Panc1 (cell line): ENCODE measurements around the gene WASL. TPM values are rescaled to one million over a fixed set of nuclear protein-coding genes. Genes with fewer than 3 reads are reported as not detected.

Experiments used
- ATAC-seq: fragments of 200-7000 bp; cut with Tn5 transposase; 2 replicates; pipeline ENCODE4 v1.9.1; 2020; ENCODE audit warnings: mild to moderate bottlenecking, moderate library complexity
- BruUV-seq: library from RNA; stranded (reverse); fragments of 400-500 nt; replicated peaks from 2 replicates; lab custom pipeline; 2021; lab: Mats Ljungman, UMichigan
- CTCF ChIA-PET: fragments of 300-600 bp; sonication (Branson Sonifier 250); formaldehyde crosslinking; loops from one replicate; lab custom pipeline; 2022; ENCODE audit warnings: antibody characterized with exemption; lab: Charles Lee
- POLR2A ChIA-PET: fragments of 300-600 bp; sonication (Branson Sonifier 250); formaldehyde crosslinking; loops from one replicate; lab custom pipeline; 2022; ENCODE audit warnings: antibody characterized with exemption; lab: Charles Lee
- DNase-seq: peaks from one replicate; pipeline ENCODE4 v3.0.0-alpha.2; 2010; ENCODE audit warnings: low read depth, low spot score
- H3K27ac ChIP-seq: 2 replicates; pipeline ENCODE4 v1.5.1; 2011; ENCODE audit warnings: mild to moderate bottlenecking, low read length, inconsistent platforms
- H3K27me3 ChIP-seq: fragments of 200-500 bp; sonication (Bioruptor generic); 2 replicates; pipeline ENCODE4 v1.6.0; 2014; ENCODE audit warnings: low read length, inconsistent platforms; ENCODE audit not compliant: control insufficient read depth, insufficient read depth
- H3K36me3 ChIP-seq: fragments of 200-500 bp; sonication (Bioruptor generic); 2 replicates; pipeline ENCODE4 v1.5.1; 2014; ENCODE audit warnings: inconsistent platforms, mild to moderate bottlenecking, low read length, moderate library complexity; ENCODE audit not compliant: control insufficient read depth, insufficient read depth
- H3K4me1 ChIP-seq: 2 replicates; pipeline ENCODE4 v1.5.1; 2011; ENCODE audit warnings: inconsistent platforms, mild to moderate bottlenecking, low read length, moderate library complexity; ENCODE audit not compliant: control insufficient read depth, insufficient read depth
- H3K4me3 ChIP-seq, 2 experiments: 2 replicates each; pipeline ENCODE4 v1.5.1; 2011 to 2012; ENCODE audit warnings: low read depth in 2 of 2, low read length in 2 of 2, mild to moderate bottlenecking in 2 of 2, inconsistent platforms in 1 of 2, moderate library complexity in 1 of 2
- H3K9me3 ChIP-seq: fragments of 200-500 bp; sonication (Bioruptor generic); 2 replicates; pipeline ENCODE4 v1.5.1; 2014; ENCODE audit warnings: low read depth, mild to moderate bottlenecking, inconsistent platforms, low read length, moderate library complexity; ENCODE audit not compliant: control insufficient read depth, insufficient read depth
- POLR2AphosphoS5 ChIP-seq: IDR thresholded peaks from 2 replicates; pipeline ENCODE4 v1.6.1; 2012; ENCODE audit warnings: mild to moderate bottlenecking, low read depth, low read length, moderate library complexity
- SIN3A ChIP-seq: IDR thresholded peaks from 2 replicates; pipeline ENCODE4 v1.6.1; 2012; ENCODE audit warnings: low read depth, mild to moderate bottlenecking, low read length, moderate library complexity, borderline replicate concordance; ENCODE audit not compliant: insufficient read depth
- TCF7L2 ChIP-seq: IDR thresholded peaks from 2 replicates; pipeline ENCODE4 v1.6.1; 2011; ENCODE audit warnings: mild to moderate bottlenecking, low read depth, low read length, inconsistent platforms
- in situ Hi-C: cut with HindIII; loops from 2 replicates; pipeline ENCODE4 v1.10.0; 2016; ENCODE audit warnings: low sequenced_read_pairs, low pct_unique_long_range_greater_than_20kb
- intact Hi-C: fragments of 100-400 bp; cut with micrococcal nuclease; formaldehyde crosslinking; loops from one replicate; pipeline ENCODE4 v1.10.0; 2022; ENCODE audit not compliant: unreplicated experiment
- total RNA-seq: library from RNA; stranded (reverse); gene quantifications from one replicate; pipeline ENCODE4 v1.2.1, GENCODE V29; 2021; ENCODE audit not compliant: unreplicated experiment
- TF ChIP-seq, protein P1 (sequence below), 2 experiments: IDR thresholded peaks; 2 replicates each; pipeline ENCODE4 v1.6.1; 2011 to 2012; ENCODE audit warnings: low read depth in 2 of 2, control low read depth in 1 of 2, low read length in 1 of 2, mild to moderate bottlenecking in 1 of 2, moderate library complexity in 1 of 2; ENCODE audit not compliant: insufficient read depth in 1 of 2
- TF ChIP-seq, protein P2 (sequence below): fragments of 450-650 bp; IDR thresholded peaks from 2 replicates; pipeline ENCODE4 v1.5.1; 2017; ENCODE audit warnings: mild to moderate bottlenecking

Gene WASL
- total RNA-seq, 1 experiment from 2014 or later, result 29.6 TPM

DNA sequence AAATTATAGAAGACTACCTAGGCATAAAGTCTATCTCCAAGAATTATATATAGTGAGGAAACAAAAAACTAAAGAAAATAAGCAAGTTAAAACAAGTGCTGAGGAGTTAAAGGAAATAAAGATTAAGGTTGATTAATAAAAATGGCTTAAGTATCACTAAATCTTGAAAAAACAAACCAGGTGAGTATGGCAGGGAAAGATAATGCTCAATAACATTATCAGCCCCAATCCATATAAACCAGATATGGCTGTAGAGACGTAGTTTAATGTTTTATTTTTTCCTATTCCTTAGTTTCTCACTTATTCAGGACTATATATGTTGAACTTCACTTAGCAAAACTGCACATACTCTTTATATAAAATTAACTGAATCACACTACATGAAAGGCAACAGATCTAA is 4.4 kb downstream of the WASL start:
- no peak for TF ChIP-seq TCF7L2
- TF ChIP-seq, protein P1, sequence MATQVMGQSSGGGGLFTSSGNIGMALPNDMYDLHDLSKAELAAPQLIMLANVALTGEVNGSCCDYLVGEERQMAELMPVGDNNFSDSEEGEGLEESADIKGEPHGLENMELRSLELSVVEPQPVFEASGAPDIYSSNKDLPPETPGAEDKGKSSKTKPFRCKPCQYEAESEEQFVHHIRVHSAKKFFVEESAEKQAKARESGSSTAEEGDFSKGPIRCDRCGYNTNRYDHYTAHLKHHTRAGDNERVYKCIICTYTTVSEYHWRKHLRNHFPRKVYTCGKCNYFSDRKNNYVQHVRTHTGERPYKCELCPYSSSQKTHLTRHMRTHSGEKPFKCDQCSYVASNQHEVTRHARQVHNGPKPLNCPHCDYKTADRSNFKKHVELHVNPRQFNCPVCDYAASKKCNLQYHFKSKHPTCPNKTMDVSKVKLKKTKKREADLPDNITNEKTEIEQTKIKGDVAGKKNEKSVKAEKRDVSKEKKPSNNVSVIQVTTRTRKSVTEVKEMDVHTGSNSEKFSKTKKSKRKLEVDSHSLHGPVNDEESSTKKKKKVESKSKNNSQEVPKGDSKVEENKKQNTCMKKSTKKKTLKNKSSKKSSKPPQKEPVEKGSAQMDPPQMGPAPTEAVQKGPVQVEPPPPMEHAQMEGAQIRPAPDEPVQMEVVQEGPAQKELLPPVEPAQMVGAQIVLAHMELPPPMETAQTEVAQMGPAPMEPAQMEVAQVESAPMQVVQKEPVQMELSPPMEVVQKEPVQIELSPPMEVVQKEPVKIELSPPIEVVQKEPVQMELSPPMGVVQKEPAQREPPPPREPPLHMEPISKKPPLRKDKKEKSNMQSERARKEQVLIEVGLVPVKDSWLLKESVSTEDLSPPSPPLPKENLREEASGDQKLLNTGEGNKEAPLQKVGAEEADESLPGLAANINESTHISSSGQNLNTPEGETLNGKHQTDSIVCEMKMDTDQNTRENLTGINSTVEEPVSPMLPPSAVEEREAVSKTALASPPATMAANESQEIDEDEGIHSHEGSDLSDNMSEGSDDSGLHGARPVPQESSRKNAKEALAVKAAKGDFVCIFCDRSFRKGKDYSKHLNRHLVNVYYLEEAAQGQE (IDR thresholded peaks at IDR 0.05; ENCODE audit: insufficient read depth in 1 of 2, low read depth in 2 of 2, low read length in 1 of 2), result no peak
- TF ChIP-seq POLR2AphosphoS5, result no peak
- no peak for TF ChIP-seq SIN3A
- TF ChIP-seq, protein P2, sequence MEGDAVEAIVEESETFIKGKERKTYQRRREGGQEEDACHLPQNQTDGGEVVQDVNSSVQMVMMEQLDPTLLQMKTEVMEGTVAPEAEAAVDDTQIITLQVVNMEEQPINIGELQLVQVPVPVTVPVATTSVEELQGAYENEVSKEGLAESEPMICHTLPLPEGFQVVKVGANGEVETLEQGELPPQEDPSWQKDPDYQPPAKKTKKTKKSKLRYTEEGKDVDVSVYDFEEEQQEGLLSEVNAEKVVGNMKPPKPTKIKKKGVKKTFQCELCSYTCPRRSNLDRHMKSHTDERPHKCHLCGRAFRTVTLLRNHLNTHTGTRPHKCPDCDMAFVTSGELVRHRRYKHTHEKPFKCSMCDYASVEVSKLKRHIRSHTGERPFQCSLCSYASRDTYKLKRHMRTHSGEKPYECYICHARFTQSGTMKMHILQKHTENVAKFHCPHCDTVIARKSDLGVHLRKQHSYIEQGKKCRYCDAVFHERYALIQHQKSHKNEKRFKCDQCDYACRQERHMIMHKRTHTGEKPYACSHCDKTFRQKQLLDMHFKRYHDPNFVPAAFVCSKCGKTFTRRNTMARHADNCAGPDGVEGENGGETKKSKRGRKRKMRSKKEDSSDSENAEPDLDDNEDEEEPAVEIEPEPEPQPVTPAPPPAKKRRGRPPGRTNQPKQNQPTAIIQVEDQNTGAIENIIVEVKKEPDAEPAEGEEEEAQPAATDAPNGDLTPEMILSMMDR, result no peak
- no peak for ATAC-seq
- Histone ChIP-seq H3K27me3 (no peaks in the 10 kb centered on the region), H3K9me3 (no peaks in the 10 kb centered on the region), H3K27ac (no peak overlapping the region), H3K4me3 (no peak overlapping the region), H3K4me1 (peaks cover 23% of the 10 kb centered on the region), H3K36me3 (peaks cover 2% of the 10 kb centered on the region; the same call in 1 of the 2 replicates)
- DNase-seq, result no peak
- ChIA-PET CTCF (no interaction called here), POLR2A (no interaction called here)
- intact Hi-C loops (no loop called here), in situ Hi-C loops (no loop called here)
- BruUV-seq, result no TSS peak

DNA sequence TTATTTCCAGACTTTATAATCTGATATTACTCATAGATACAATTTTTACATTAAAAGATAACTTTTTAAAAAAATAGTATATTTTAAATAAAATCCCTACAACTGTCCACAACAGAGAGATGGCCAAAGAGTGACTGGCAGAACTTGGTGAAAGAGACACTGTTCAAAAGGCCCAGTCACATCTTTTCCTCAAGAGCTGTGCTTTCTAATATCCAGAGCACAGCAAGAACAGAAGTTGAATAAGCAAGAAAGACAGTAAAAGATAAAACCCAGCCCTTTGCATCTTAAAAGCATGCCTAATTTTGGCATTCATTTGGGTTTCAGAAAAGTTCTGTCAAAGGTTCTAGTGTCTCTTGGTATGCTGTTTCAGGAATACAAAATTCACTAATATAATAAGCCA is 6.9 kb downstream of the WASL start:
- Histone ChIP-seq H3K27me3 (no peaks in the 10 kb centered on the region), H3K36me3 (no peaks in the 10 kb centered on the region), H3K4me1 (peaks cover 23% of the 10 kb centered on the region), H3K9me3 (no peaks in the 10 kb centered on the region), H3K27ac (no peak overlapping the region), H3K4me3 (no peak overlapping the region)
- no peak for ATAC-seq
- in situ Hi-C loops, result no loop called here
- intact Hi-C loops, result no loop called here
- POLR2A ChIA-PET, result no interaction called here
- DNase-seq, result no peak
- no TSS peak for BruUV-seq
- TF ChIP-seq POLR2AphosphoS5, result no peak
- no peak for TF ChIP-seq TCF7L2
- TF ChIP-seq, protein P1 (IDR thresholded peaks at IDR 0.05; ENCODE audit: insufficient read depth in 1 of 2, low read depth in 2 of 2, low read length in 1 of 2), result no peak
- TF ChIP-seq, protein P2, result no peak
- no peak for TF ChIP-seq SIN3A
- CTCF ChIA-PET, result no interaction called here
